Tibial artery (tissue), 4 donors: Measurements from ENCODE around the gene ACTR5.
A peak's percentile ranks its signal among the peaks of the same experiment; 100 is the strongest.

ENCODE experiments used
- DNase-seq, 2 donors: peaks; one replicate each; pipeline ENCODE4 v3.0.0-alpha.2; 2019
- H3K27ac ChIP-seq, 2 donors: fragments of 200-600 bp; sonication (generic) in 1 of 2; 1 replicate in 1 of 2; 2 replicates in 1 of 2; pipeline ENCODE4 v1.5.1; 2018 to 2019; ENCODE audit warnings: mild to moderate bottlenecking in 1 of 2
- H3K27me3 ChIP-seq, 2 donors: fragments of 200-600 bp; sonication (generic) in 1 of 2; one replicate each; pipeline versions ENCODE4 v1.5.1 to v1.6.0; 2016 to 2019
- H3K36me3 ChIP-seq, 3 donors: fragments of 200-600 bp; sonication (generic) in 2 of 3; one replicate each; pipeline ENCODE4 v1.5.1; 2016 to 2019; ENCODE audit warnings: mild to moderate bottlenecking in 2 of 3
- H3K4me1 ChIP-seq, 4 donors: fragments of 200-600 bp; sonication (generic) in 2 of 4; 1 replicate in 3 of 4; 2 replicates in 1 of 4; pipeline ENCODE4 v1.5.1; 2016 to 2019
- H3K4me3 ChIP-seq, 2 donors: fragments of 200-600 bp; sonication (generic) in 1 of 2; 1 replicate in 1 of 2; 2 replicates in 1 of 2; pipeline ENCODE4 v1.5.1; 2018 to 2019; ENCODE audit warnings: mild to moderate bottlenecking in 2 of 2
- H3K9me3 ChIP-seq, 3 donors: fragments of 200-600 bp; sonication (generic) in 1 of 3; one replicate each; pipeline ENCODE4 v1.5.1; 2016 to 2019
- intact Hi-C: fragments of 100-400 bp; cut with DNase I; formaldehyde crosslinking; loops from one replicate; pipeline ENCODE4 v1.15.0; 2023; ENCODE audit warnings: low total_unique reads
- TF ChIP-seq, protein P1 (sequence below), 2 experiments: fragments of 200-600 bp in 1 of 2; fragments of 450-650 bp in 1 of 2; IDR thresholded peaks; one replicate each; pipeline ENCODE4 v1.5.1; 2017 to 2019; ENCODE audit warnings: antibody characterized with exemption in 2 of 2, mild to moderate bottlenecking in 1 of 2, moderate library complexity in 1 of 2

ACTR5 gene

GRCh38 chr20:38799203-38799602 lies 50.9 kb downstream of the ACTR5 start:
- DNase-seq: no peak
- H3K9me3 ChIP-seq: no peaks in the 10 kb centered on the region
- no peak overlapping the region for H3K27ac ChIP-seq
- no peaks in the 10 kb centered on the region for H3K36me3 ChIP-seq
- H3K4me3 ChIP-seq: no peak overlapping the region
- H3K27me3 ChIP-seq: peaks cover 0 to 8% of the 10 kb centered on the region in 2 donors
- H3K4me1 ChIP-seq: no peaks in the 10 kb centered on the region
- TF ChIP-seq, protein P1, sequence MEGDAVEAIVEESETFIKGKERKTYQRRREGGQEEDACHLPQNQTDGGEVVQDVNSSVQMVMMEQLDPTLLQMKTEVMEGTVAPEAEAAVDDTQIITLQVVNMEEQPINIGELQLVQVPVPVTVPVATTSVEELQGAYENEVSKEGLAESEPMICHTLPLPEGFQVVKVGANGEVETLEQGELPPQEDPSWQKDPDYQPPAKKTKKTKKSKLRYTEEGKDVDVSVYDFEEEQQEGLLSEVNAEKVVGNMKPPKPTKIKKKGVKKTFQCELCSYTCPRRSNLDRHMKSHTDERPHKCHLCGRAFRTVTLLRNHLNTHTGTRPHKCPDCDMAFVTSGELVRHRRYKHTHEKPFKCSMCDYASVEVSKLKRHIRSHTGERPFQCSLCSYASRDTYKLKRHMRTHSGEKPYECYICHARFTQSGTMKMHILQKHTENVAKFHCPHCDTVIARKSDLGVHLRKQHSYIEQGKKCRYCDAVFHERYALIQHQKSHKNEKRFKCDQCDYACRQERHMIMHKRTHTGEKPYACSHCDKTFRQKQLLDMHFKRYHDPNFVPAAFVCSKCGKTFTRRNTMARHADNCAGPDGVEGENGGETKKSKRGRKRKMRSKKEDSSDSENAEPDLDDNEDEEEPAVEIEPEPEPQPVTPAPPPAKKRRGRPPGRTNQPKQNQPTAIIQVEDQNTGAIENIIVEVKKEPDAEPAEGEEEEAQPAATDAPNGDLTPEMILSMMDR (IDR thresholded peaks at IDR 0.05): no peak
- intact Hi-C loops: no loop called here

DNA sequence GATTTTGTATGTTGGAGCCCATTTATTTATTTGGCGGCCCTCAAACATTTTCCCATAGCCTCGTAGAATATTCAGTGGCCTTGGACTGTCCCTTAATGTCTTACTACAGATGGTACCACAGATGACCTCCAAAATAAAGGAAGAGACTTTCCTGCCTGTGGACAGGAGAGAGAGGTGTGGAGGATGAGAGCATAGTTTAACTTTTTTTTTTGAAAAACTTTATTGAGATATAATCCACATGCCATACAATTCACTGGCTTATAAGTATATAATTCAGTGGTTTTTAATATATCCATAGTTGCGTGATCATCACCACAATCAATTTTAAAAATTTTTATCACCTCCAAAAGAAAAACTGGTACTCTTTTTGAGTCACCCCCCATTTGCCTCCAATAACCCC lies 52.6 kb downstream of the ACTR5 start:
- no peak for DNase-seq
- no peak overlapping the region for H3K27ac ChIP-seq
- intact Hi-C loops: no loop called here
- peaks cover 5 to 7% (median 5%) of the 10 kb centered on the region in 4 donors for H3K4me1 ChIP-seq
- no peaks in the 10 kb centered on the region for H3K36me3 ChIP-seq
- H3K27me3 ChIP-seq: peaks cover 0 to 7% of the 10 kb centered on the region in 2 donors
- H3K9me3 ChIP-seq: no peaks in the 10 kb centered on the region
- no peak overlapping the region for H3K4me3 ChIP-seq
- TF ChIP-seq, protein P1 (IDR thresholded peaks at IDR 0.05): no peak

GRCh38 chr20:38804221-38804620 lies 56.0 kb downstream of the ACTR5 start:
- Histone ChIP-seq H3K27ac (no peak overlapping the region), H3K27me3 (peaks cover 0 to 36% of the 10 kb centered on the region in 2 donors), H3K9me3 (no peaks in the 10 kb centered on the region), H3K4me1 (peaks cover 8 to 20% (median 19%) of the 10 kb centered on the region in 4 donors), H3K36me3 (no peaks in the 10 kb centered on the region), H3K4me3 (no peak overlapping the region)
- no peak for DNase-seq
- TF ChIP-seq, protein P1 (IDR thresholded peaks at IDR 0.05): no peak
- intact Hi-C loops: no loop called here

DNA sequence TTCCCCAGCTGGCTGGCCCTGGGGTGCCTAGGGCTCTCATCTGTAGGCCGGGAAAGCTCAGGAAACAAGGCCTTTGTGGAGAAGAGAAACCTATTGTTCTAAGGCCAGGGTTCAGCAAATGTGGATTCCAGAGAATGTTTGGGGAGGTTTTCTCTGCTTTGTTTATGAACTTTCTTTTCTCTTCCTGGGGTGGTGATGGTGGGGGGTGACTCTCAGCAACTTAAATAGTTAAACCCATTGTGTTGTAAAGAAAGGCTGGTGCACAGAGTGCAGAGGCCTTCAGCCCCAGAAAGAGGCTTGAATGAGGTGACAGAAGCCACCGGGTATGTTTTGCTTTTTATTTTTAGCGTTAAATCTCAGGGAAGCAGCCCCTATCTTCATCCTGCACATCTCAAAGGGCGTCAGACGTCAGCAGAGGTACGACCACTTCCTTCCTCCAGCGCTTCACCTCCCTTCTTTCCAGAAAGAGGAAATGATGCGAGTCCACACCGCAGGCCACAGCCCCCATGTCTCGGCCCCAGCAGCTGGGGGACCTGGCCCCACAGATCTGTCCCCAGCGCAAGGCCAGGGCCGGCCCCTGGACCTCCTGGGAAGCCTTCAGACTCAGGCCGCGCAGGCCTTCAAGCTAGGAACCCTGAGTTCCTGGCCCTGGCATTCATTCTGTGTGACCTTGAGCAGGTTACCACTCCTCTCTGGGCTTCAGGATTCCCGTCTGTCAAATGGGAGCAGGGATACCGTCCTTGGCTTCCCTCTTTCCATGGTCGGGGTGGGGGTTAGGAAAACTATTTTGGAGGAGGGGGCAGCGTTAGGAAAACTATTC lies 56.6 kb downstream of the ACTR5 start:
- peaks cover 0 to 41% of the 10 kb centered on the region in 2 donors for H3K27me3 ChIP-seq
- TF ChIP-seq, protein P1 (IDR thresholded peaks at IDR 0.05): no peak
- no peak for DNase-seq
- H3K27ac ChIP-seq: no peak overlapping the region
- no peaks in the 10 kb centered on the region for H3K9me3 ChIP-seq
- H3K36me3 ChIP-seq: no peaks in the 10 kb centered on the region
- H3K4me3 ChIP-seq: peak overlapping the region; percentile 46 to 60
- H3K4me1 ChIP-seq: peaks cover 8 to 20% (median 19%) of the 10 kb centered on the region in 4 donors
- intact Hi-C loops: no loop called here

- TF ChIP-seq, protein P1 (IDR thresholded peaks at IDR 0.05): no peak
- DNase-seq: no peak
- Histone ChIP-seq H3K27me3 (peaks cover 0 to 41% of the 10 kb centered on the region in 2 donors), H3K36me3 (no peaks in the 10 kb centered on the region), H3K4me3 (peak within 1 kb of the TSS; percentile 46 to 60), H3K4me1 (peaks cover 8 to 20% (median 19%) of the 10 kb centered on the region in 4 donors), H3K27ac (no peak within 1 kb of the TSS), H3K9me3 (no peaks in the 10 kb centered on the region)
- intact Hi-C loops: no loop called here
These were observed 57.3 kb downstream of the ACTR5 start, which contains the start of gene PPP1R16B for GRCh38 chr20:38805502-38805957. Gene PPP1R16B, plus strand, starts transcription at chr20:38805697. Its CDS starts 30,229 bp downstream, at chr20:38835926.
